GM19328 (cell line): Measurements from ENCODE around the gene HSPB6.

Source experiments
- ATAC-seq: cut with Tn5 transposase; IDR thresholded peaks from one replicate; pipeline ENCODE4 v1.9.1; 2021; ENCODE audit warnings: mild to moderate bottlenecking, moderate library complexity; ENCODE audit not compliant: unreplicated experiment

Gene HSPB6

GRCh38 chr19:35717665-35718344 is 39.0 kb downstream of the HSPB6 start, which contains the start of gene KMT2B:
Gene KMT2B, plus strand, starts transcription at chr19:35718003. Its CDS starts 16 bp downstream, at chr19:35718019.
- ATAC-seq, result no peak

- peak; percentile 57 for ATAC-seq
Measured at GRCh38 chr19:35716801-35717664, 39.8 kb downstream of the HSPB6 start.

- ATAC-seq, result no peak
Measured at GRCh38 chr19:35715981-35716800, 40.6 kb downstream of the HSPB6 start.

GRCh38 chr19:35715355-35715809 is 41.4 kb downstream of the HSPB6 start:
- no peak for ATAC-seq

DNA sequence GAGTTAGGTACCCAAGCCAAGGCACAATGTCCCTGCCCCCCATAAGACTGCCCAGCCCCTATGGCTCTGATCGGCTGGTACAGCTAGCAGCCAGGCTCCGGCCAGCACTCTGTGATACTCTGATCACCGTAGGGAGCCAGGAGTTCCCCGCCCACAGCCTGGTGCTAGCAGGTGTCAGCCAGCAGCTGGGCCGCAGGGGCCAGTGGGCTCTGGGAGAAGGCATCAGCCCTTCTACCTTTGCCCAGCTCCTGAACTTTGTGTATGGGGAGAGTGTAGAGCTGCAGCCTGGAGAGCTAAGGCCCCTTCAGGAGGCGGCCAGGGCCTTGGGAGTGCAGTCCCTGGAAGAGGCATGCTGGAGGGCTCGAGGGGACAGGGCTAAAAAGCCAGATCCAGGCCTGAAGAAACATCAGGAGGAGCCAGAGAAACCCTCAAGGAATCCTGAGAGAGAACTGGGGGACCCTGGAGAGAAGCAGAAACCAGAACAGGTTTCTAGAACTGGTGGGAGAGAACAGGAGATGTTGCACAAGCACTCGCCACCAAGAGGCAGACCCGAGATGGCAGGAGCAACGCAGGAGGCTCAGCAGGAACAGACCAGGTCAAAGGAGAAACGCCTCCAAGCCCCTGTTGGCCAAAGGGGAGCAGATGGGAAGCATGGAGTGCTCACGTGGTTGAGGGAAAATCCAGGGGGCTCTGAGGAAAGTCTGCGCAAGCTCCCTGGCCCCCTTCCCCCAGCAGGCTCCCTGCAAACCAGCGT is 42.1 kb downstream of the HSPB6 start:
- ATAC-seq, result no peak

DNA sequence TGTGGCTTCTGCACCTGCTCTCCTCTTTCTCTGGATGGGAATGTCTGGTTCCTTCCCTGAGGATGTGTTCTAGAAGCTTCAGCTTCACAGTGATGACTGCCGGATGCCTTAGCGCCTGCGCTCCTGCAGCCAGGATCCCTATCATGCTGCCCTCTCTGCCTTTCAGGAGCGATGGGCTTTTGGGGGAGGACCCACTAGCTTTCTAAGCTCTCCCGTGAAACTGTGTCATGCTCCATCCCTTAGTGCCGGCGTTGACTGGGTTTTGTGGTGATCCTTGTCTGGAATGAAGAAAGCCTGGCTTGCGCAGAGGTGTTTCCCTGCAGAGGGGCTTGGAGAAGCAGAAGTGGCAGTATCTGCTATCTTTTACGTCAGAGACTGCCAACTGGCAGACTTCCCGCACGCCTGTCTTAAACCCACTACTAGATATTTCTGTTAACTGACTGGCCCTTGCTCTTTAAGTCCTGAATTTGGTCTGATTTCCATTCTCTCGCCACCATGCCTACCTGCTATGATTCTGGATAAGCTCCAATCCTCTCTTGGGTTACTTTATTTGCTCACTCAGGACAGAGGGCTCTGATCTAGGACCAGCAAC is 42.8 kb downstream of the HSPB6 start:
- ATAC-seq, result no peak

- no peak for ATAC-seq
Measured at GRCh38 chr19:35713506-35713850, 43.4 kb downstream of the HSPB6 start.

DNA sequence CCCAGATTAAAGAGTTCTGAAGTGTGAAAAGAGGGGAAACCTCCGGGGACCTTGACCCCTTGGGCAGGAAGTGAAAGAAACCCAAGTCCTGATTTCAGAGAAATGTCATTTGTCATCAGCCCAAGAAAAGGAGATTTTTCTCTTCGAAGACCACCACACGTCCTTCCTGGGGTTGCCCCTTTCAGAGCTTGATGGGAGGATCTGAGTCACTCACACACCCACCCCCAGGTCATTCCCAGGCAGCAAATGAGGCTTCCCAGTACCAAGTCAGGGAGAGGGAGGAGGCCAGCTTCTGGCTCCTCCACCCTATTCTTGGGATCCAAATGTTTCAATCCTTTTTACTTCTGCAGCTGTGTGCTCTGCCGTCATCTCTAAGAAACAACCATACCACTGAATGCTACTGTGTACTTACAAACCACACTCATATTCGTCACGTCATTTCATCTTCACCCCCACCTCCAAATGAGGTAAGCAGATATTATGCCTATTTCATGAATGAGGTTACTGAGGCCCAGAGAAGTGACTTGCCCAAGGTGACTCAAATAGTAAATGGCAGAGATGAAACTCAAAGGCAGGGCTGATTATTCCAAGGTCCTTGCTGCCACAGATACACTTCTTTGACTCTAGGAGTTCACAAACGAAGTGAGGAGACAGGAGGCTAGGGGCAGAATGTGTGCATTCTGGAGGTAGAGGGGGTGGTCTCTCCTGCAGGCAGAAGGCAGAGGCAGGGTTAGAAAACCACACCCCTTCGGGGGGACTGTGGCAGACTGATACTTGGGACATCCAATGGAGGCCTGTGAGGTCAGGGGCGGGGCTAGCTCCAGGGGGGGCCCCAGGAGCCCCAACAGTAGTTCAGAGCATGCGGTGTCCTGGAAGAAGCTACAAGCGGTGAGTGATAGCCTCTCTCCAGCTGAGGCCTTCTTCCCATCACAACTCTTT is 44.0 kb downstream of the HSPB6 start:
- no peak for ATAC-seq

GRCh38 chr19:35710784-35711723 is 45.8 kb downstream of the HSPB6 start:
- ATAC-seq, result no peak

GRCh38 chr19:35708391-35708790 is 48.4 kb downstream of the HSPB6 start:
- ATAC-seq, result no peak
